HEK293T (cell line): ENCODE measurements around the gene UMAD1.

Source experiments
- CTCF ChIA-PET: fragments of 350-600 bp; formaldehyde crosslinking; extraction: SDS; loops from one replicate; lab custom pipeline; 2021; ENCODE audit warnings: antibody characterized with exemption, inconsistent platforms; lab: Yijun Ruan, JAX
- POLR2A ChIA-PET: fragments of 350-600 bp; formaldehyde crosslinking; extraction: SDS; loops from one replicate; lab custom pipeline; 2020; ENCODE audit warnings: antibody characterized with exemption, inconsistent platforms; lab: Yijun Ruan, JAX
- DNase-seq: peaks from one replicate; pipeline ENCODE4 v3.0.0; 2012; ENCODE audit warnings: mixed read lengths; ENCODE audit errors: extremely low spot score
- ARNT ChIP-seq: fragments of 450-650 bp; IDR thresholded peaks from 2 replicates; pipeline ENCODE4 v1.6.1; 2017; ENCODE audit warnings: mild to moderate bottlenecking
- BHLHE40 ChIP-seq: fragments of 450-650 bp; IDR thresholded peaks from 2 replicates; pipeline ENCODE4 v1.6.1; 2016; ENCODE audit warnings: mild to moderate bottlenecking, moderate library complexity, borderline replicate concordance
- CTBP1 ChIP-seq: fragments of 450-650 bp; IDR thresholded peaks from 2 replicates; pipeline ENCODE4 v1.6.1; 2016; ENCODE audit warnings: borderline replicate concordance
- ELF4 ChIP-seq: fragments of 450-650 bp; IDR thresholded peaks from 2 replicates; pipeline ENCODE4 v1.6.1; 2017; ENCODE audit warnings: antibody characterized with exemption
- FOXA1 ChIP-seq: fragments of 450-650 bp; IDR thresholded peaks from 2 replicates; pipeline ENCODE4 v1.6.1; 2016; ENCODE audit warnings: mild to moderate bottlenecking
- FOXK2 ChIP-seq: fragments of 450-650 bp; IDR thresholded peaks from 2 replicates; pipeline ENCODE4 v1.6.1; 2016; ENCODE audit warnings: mild to moderate bottlenecking
- FOXM1 ChIP-seq: fragments of 450-650 bp; IDR thresholded peaks from 2 replicates; pipeline ENCODE4 v1.6.1; 2017; ENCODE audit warnings: mild to moderate bottlenecking, borderline replicate concordance
- HDGF ChIP-seq: fragments of 450-650 bp; IDR thresholded peaks from 2 replicates; pipeline ENCODE4 v1.6.1; 2017; ENCODE audit warnings: antibody characterized with exemption, borderline replicate concordance
- L3MBTL2 ChIP-seq: fragments of 450-650 bp; conservative IDR thresholded peaks from 2 replicates; pipeline ENCODE4 v1.6.1; 2016; ENCODE audit warnings: mild to moderate bottlenecking
- LEF1 ChIP-seq: fragments of 450-650 bp; IDR thresholded peaks from 2 replicates; pipeline ENCODE4 v1.6.1; 2017; ENCODE audit warnings: mild to moderate bottlenecking, borderline replicate concordance
- NFRKB ChIP-seq: fragments of 450-650 bp; IDR thresholded peaks from 2 replicates; pipeline ENCODE4 v1.6.1; 2016; ENCODE audit warnings: mild to moderate bottlenecking, moderate library complexity
- PKNOX1 ChIP-seq: fragments of 450-650 bp; IDR thresholded peaks from 2 replicates; pipeline ENCODE4 v1.6.1; 2016
- SP1 ChIP-seq: fragments of 450-650 bp; IDR thresholded peaks from 2 replicates; pipeline ENCODE4 v1.6.1; 2017
- SUZ12 ChIP-seq: fragments of 450-650 bp; IDR thresholded peaks from 2 replicates; pipeline ENCODE4 v1.6.1; 2016; ENCODE audit warnings: mild to moderate bottlenecking
- TARDBP ChIP-seq: fragments of 450-650 bp; IDR thresholded peaks from 2 replicates; pipeline ENCODE4 v1.6.1; 2016
- ZNF384 ChIP-seq: fragments of 450-650 bp; IDR thresholded peaks from 2 replicates; pipeline ENCODE4 v1.6.1; 2016

The UMAD1 gene

GRCh38 chr7:7739204-7740036 is 98.9 kb downstream of the UMAD1 start:
- TF ChIP-seq SUZ12 (no peak), PKNOX1 (no peak), ELF4 (no peak), L3MBTL2 (no peak), ARNT (no peak), HDGF (no peak), ZNF384 (no peak), FOXM1 (no peak), FOXK2 (no peak), SP1 (no peak), TARDBP (no peak), NFRKB (no peak), LEF1 (no peak), CTBP1 (no peak), BHLHE40 (no peak), FOXA1 (no peak)
- ChIA-PET CTCF (no interaction called here), POLR2A (no interaction called here)
- DNase-seq = no peak

- no peak for DNase-seq
- TF ChIP-seq NFRKB = no peak
- TF ChIP-seq FOXK2 = no peak
- TF ChIP-seq ARNT = no peak
- TF ChIP-seq PKNOX1 = no peak
- TF ChIP-seq ELF4 = no peak
- no peak for TF ChIP-seq FOXA1
- no peak for TF ChIP-seq SUZ12
- TF ChIP-seq L3MBTL2 = no peak
- CTCF ChIA-PET = no interaction called here
- POLR2A ChIA-PET = no interaction called here
Observed at GRCh38 chr7:7740037-7740355, 99.4 kb downstream of the UMAD1 start.

GRCh38 chr7:7742223-7742622 is 101.7 kb downstream of the UMAD1 start:
- POLR2A ChIA-PET = no interaction called here
- no peak for DNase-seq
- CTCF ChIA-PET = interaction anchor here (0.6 to 1.0 kb wide), 2 partner anchors 61 to 658 kb away, joined by 3 to 4 read pairs; no protein-coding TSS in a partner anchor

GRCh38 chr7:7745258-7745657 is 104.7 kb downstream of the UMAD1 start:
- POLR2A ChIA-PET = no interaction called here
- TF ChIP-seq SP1 (no peak), ZNF384 (no peak), BHLHE40 (no peak), HDGF (no peak), FOXA1 (no peak), PKNOX1 (no peak), TARDBP (no peak), SUZ12 (no peak)
- DNase-seq = no peak
- CTCF ChIA-PET = interaction anchor here (0.6 kb wide), 1 partner anchor 41 kb away, joined by 7 read pairs; no protein-coding TSS in a partner anchor

More at GRCh38 chr7:7742223-7742622, 101.7 kb downstream of the UMAD1 start:
- TF ChIP-seq L3MBTL2 = no peak
- TF ChIP-seq ZNF384 = no peak
- no peak for TF ChIP-seq HDGF
- no peak for TF ChIP-seq PKNOX1
- no peak for TF ChIP-seq ARNT
- TF ChIP-seq FOXK2 = no peak
- TF ChIP-seq CTBP1 = no peak
- no peak for TF ChIP-seq FOXA1
- TF ChIP-seq TARDBP = no peak
- no peak for TF ChIP-seq BHLHE40
- TF ChIP-seq ELF4 = no peak
- no peak for TF ChIP-seq NFRKB
- TF ChIP-seq FOXM1 = no peak
- TF ChIP-seq LEF1 = no peak
- no peak for TF ChIP-seq SUZ12
- TF ChIP-seq SP1 = no peak

GRCh38 chr7:7745966-7746365 is 105.4 kb downstream of the UMAD1 start:
- CTCF ChIA-PET = no interaction called here
- no peak for DNase-seq

GRCh38 chr7:7746458-7746857 is 105.9 kb downstream of the UMAD1 start:
- ChIA-PET CTCF (no interaction called here), POLR2A (no interaction called here)
- no peak for DNase-seq
- TF ChIP-seq SUZ12 (no peak), SP1 (no peak), NFRKB (no peak), ELF4 (no peak), ZNF384 (no peak), L3MBTL2 (no peak)

More at GRCh38 chr7:7745966-7746365, 105.4 kb downstream of the UMAD1 start:
- TF ChIP-seq ARNT = no peak
- no peak for TF ChIP-seq SP1
- no peak for TF ChIP-seq FOXA1
- TF ChIP-seq LEF1 = no peak
- no peak for TF ChIP-seq ZNF384
- POLR2A ChIA-PET = no interaction called here
